Prostate gland (tissue), 2 donors: ENCODE data around the gene CYB561D2. TPM values are rescaled to one million over a fixed set of nuclear protein-coding genes. Genes with fewer than 3 reads are reported as not detected.
"Not testable (repeated sequence)": the region's sequence is repeated elsewhere in the genome, so short reads cannot be mapped to it uniquely, and the experiment has no call there.

Experiments
- DNase-seq: peaks from one replicate; pipeline ENCODE4 v3.0.0-alpha.2; 2019; ENCODE audit warnings: low spot score
- H3K27ac ChIP-seq, 2 donors: fragments of 200-600 bp; sonication (generic); 2 replicates each; pipeline ENCODE4 v1.5.1; 2017 to 2019
- H3K27me3 ChIP-seq: fragments of 200-600 bp; sonication (generic); replicated peaks from 2 replicates; pipeline ENCODE4 v1.5.1; 2019; ENCODE audit not compliant: insufficient read depth
- H3K36me3 ChIP-seq, 2 donors: fragments of 200-600 bp; sonication (generic); 1 replicate in 1 of 2; 2 replicates in 1 of 2; pipeline versions ENCODE4 v1.5.1 to v1.8.1; 2017 to 2019
- H3K4me1 ChIP-seq: fragments of 200-600 bp; sonication (generic); replicated peaks from 2 replicates; pipeline ENCODE4 v1.5.1; 2019
- H3K4me3 ChIP-seq, 2 donors: fragments of 200-600 bp; sonication (generic); 2 replicates each; pipeline ENCODE4 v1.5.1; 2017 to 2019
- H3K9me3 ChIP-seq: fragments of 200-600 bp; sonication (generic); 2 replicates; pipeline ENCODE4 v1.5.1; 2017
- CTCF ChIP-seq, 4 experiments: fragments of 200-600 bp in 2 of 4; fragments of 450-650 bp in 2 of 4; sonication (generic) in 2 of 4; IDR thresholded peaks; 1 replicate in 3 of 4; 2 replicates in 1 of 4; pipeline ENCODE4 v1.5.1; 2016 to 2019; ENCODE audit warnings: antibody characterized with exemption in 4 of 4, mild to moderate bottlenecking in 2 of 4, moderate library complexity in 2 of 4
- POLR2A ChIP-seq: fragments of 450-650 bp; IDR thresholded peaks from one replicate; pipeline ENCODE4 v1.6.1; 2016; ENCODE audit warnings: antibody characterized with exemption, mild to moderate bottlenecking
- POLR2AphosphoS5 ChIP-seq: sonication (generic); formaldehyde crosslinking; IDR thresholded peaks from one replicate; pipeline ENCODE4 v1.6.1; 2017; ENCODE audit warnings: antibody characterized with exemption
- WGBS: methylation state at CpG from one replicate; pipeline ENCODE4 v1.1.5; 2018; 5-methylcytosine and 5-hydroxymethylcytosine counted together
- intact Hi-C: fragments of 100-400 bp; cut with DNase I; formaldehyde crosslinking; loops from one replicate; pipeline ENCODE4 v1.14.2; 2022
- total RNA-seq, 2 donors: library from RNA; depleted of rRNA; stranded (reverse); fragments of >200 nt; gene quantifications; one replicate each; pipeline ENCODE4 v1.1.0, GENCODE V29; 2016

Gene CYB561D2, protein sequence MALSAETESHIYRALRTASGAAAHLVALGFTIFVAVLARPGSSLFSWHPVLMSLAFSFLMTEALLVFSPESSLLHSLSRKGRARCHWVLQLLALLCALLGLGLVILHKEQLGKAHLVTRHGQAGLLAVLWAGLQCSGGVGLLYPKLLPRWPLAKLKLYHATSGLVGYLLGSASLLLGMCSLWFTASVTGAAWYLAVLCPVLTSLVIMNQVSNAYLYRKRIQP
- 10 to 100 TPM; 33.2 to 39.9 TPM for total RNA-seq

- Histone ChIP-seq H3K27me3 (no peaks in the 10 kb centered on the region), H3K4me3 (peak within 1 kb of the TSS; percentile 73 to 91), H3K9me3 (no peaks in the 10 kb centered on the region), H3K4me1 (peaks cover 20% of the 10 kb centered on the region), H3K27ac (peak within 1 kb of the TSS; percentile 94 to 96), H3K36me3 (no peaks in the 10 kb centered on the region)
- TF ChIP-seq CTCF (IDR thresholded peaks at IDR 0.05) (peak in 1 of 4 experiments; percentile 19), POLR2AphosphoS5 (peak; percentile 97), POLR2A (peak; percentile 91)
- intact Hi-C loops: loop anchor here (10.0 kb wide), 1 partner anchor 1034 kb away; the partner anchor contains the start of gene MANF
- WGBS: under 1% methylated on average over 62 of the region's 64 CpGs
- DNase-seq: peak; percentile 96
Observed at GRCh38 chr3:50350527-50351322, at the start of gene CYB561D2, which contains the start of gene NPRL2. TSS of gene CYB561D2 (plus strand) at chr3:50350862. CDS start at chr3:50351434, 572 bp downstream. TSS of gene NPRL2 (minus strand) at chr3:50350775. CDS start at chr3:50350652, 123 bp downstream.

DNA sequence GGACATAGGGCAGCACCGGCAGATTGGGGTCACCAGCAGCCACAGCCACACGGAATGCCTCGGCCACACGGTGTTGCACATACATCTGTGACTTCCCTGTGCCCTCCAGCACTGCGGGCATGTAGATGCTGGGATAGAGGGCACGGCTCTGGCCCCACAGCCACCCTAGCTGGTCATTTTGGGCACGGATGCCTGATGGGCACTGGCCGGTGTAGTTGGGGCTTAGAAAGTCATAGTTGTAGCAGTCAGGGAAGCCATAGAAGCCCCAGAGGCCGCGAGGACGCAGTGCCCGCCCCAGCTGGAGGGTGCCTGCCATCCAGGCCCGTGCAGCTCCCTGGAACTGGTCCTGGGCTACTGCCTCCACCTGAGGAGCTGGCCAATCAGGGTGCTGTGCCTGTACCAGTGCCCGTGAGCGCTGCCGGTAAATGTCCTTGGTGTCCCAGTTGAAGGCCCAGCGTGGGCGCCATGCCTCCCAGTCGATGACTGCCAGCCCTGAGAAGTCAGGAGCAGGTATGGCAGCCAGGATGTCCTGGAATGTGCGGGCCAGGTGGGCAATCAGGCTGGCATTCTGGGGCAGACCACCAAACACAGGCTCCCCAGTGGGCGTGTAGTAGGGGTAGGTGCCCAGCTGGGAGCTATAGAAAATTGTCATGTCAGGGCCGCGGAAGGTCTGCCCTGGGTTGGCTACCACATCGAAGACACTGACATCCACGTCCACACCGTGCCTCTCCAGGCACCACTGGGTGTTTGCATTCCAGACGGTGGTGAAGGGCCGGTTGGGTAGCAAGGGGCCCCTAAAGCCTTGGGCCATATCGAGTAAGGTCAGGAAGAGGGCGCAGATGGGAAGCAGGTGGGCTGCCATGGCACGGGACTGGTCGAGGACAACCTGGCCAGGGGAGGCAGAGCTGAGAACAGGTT, 48.3 kb upstream of the CYB561D2 start:
- intact Hi-C loops: no loop called here
- no peaks in the 10 kb centered on the region for H3K36me3 ChIP-seq
- 84% methylated on average over 25 of the region's 32 CpGs for WGBS
- DNase-seq: no peak
- no peaks in the 10 kb centered on the region for H3K27me3 ChIP-seq
- H3K27ac ChIP-seq: no peak overlapping the region
- TF ChIP-seq CTCF (IDR thresholded peaks at IDR 0.05) (no peak), POLR2AphosphoS5 (no peak), POLR2A (no peak)
- no peaks in the 10 kb centered on the region for H3K9me3 ChIP-seq
- peaks cover 11% of the 10 kb centered on the region for H3K4me1 ChIP-seq
- H3K4me3 ChIP-seq: no peak overlapping the region

DNA sequence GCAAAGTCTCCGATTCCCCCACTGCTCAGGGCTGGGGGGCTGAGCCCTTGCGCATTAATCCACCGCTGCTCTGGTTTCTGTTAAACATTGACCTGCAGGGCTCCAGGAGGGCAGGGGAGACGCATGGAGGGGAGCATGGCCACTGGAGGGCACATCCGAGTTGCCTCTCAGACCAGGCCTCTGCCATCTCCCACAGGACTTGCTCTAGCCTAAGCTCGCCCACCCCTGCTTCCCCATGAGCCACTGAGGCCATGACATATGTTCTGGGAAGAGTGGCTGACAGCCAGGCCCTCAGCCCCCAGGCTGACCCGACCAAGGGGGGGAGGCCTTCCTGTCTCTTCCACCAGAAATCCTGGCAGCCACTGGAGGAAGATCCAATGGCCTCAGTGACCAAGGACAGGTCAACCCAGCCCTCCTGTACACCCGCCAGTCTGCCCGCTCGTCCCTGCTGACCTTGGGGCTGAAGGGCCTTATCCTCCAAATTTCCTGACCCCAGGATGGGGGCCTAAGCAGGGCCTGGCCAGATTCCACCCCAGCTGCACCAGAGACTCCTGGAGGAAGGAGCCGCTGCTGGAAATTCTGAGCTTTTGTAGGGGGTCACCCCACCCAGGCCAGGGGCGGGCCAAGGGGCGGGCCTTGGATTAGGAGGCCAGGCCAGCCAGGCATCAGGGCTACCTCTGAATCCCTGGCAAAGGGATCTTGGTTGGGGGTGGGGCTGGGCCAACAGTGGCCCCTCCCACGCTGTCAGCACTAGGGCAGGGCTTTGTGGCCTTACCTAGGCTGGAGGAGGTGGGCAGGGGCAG, 47.4 kb upstream of the CYB561D2 start, which contains the start of gene HYAL1:
Gene HYAL1 (minus strand): TSS at position 562 of the 803 bp plus-strand sequence. CDS start 618 bp downstream, outside the sequence.
- no peaks in the 10 kb centered on the region for H3K27me3 ChIP-seq
- peaks cover 7% of the 10 kb centered on the region for H3K4me1 ChIP-seq
- TF ChIP-seq POLR2AphosphoS5 (no peak), CTCF (IDR thresholded peaks at IDR 0.05) (no peak), POLR2A (no peak)
- peak within 1 kb of the TSS in 1 of 2 donors; percentile 32 for H3K27ac ChIP-seq
- intact Hi-C loops: no loop called here
- no peak within 1 kb of the TSS for H3K4me3 ChIP-seq
- no peak for DNase-seq
- no peaks in the 10 kb centered on the region for H3K9me3 ChIP-seq
- no peaks in the 10 kb centered on the region for H3K36me3 ChIP-seq
- 53% methylated on average over 13 of the region's 14 CpGs for WGBS

GRCh38 chr3:50304601-50305000, 46.1 kb upstream of the CYB561D2 start:
- intact Hi-C loops: no loop called here
- TF ChIP-seq POLR2A (no peak), POLR2AphosphoS5 (no peak), CTCF (IDR thresholded peaks at IDR 0.05) (no peak)

DNA sequence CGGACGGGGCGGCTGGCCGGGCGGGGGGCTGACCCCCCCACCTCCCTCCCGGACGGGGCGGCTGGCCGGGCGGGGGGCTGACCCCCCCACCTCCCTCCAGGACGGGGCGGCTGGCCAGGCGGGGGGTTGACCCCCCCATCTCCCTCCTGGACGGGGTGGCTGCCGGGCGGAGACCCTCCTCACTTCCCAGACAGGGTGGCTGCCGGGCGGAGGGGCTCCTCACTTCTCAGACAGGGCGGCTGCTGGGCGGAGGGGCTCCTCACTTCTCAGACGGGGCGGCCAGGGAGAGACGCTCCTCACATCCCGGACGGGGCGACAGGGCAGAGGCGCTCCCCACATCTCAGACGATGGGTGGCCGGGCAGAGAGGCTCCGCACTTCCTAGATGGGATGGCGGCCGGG, 38.6 kb upstream of the CYB561D2 start:
- H3K4me3 ChIP-seq, DNase-seq, H3K27me3 ChIP-seq, intact Hi-C loops, H3K4me1 ChIP-seq, H3K27ac ChIP-seq, H3K36me3 ChIP-seq, H3K9me3 ChIP-seq: not testable (repeated sequence)
- 89% methylated on average over 20 of the region's 32 CpGs for WGBS

More at GRCh38 chr3:50304601-50305000, 46.1 kb upstream of the CYB561D2 start:
- no peaks in the 10 kb centered on the region for H3K36me3 ChIP-seq
- H3K27me3 ChIP-seq: no peaks in the 10 kb centered on the region
- no peak overlapping the region for H3K27ac ChIP-seq
- H3K9me3 ChIP-seq: no peaks in the 10 kb centered on the region
- DNase-seq: no peak
- no peaks in the 10 kb centered on the region for H3K4me1 ChIP-seq
- H3K4me3 ChIP-seq: no peak overlapping the region
